Lower leg skin (tissue), 4 donors: ENCODE results near the gene C1QTNF6. TPM values are rescaled to one million over a fixed set of nuclear protein-coding genes. Genes with fewer than 3 reads are reported as not detected.

Experiments
- DNase-seq, 2 donors: peaks; one replicate each; pipeline ENCODE4 v3.0.0-alpha.2; 2019; ENCODE audit warnings: low spot score in 2 of 2
- H3K4me3 ChIP-seq: fragments of 200-600 bp; sonication (generic); 2 replicates; pipeline ENCODE4 v1.5.1; 2017; ENCODE audit warnings: mild to moderate bottlenecking, low read depth; ENCODE audit not compliant: poor library complexity, severe bottlenecking
- CTCF ChIP-seq, 3 donors: fragments of 450-650 bp; IDR thresholded peaks; one replicate each; pipeline ENCODE4 v1.5.1; 2016; ENCODE audit warnings: antibody characterized with exemption in 3 of 3, mild to moderate bottlenecking in 3 of 3, moderate library complexity in 2 of 3
- POLR2A ChIP-seq, 2 donors: fragments of 450-650 bp; IDR thresholded peaks; one replicate each; pipeline ENCODE4 v1.6.1; 2016 to 2017; ENCODE audit warnings: antibody characterized with exemption in 2 of 2, mild to moderate bottlenecking in 1 of 2, moderate library complexity in 1 of 2
- WGBS, 2 donors: methylation state at CpG; one replicate each; pipeline ENCODE4 v1.1.5; 2018; 5-methylcytosine and 5-hydroxymethylcytosine counted together
- intact Hi-C: fragments of 100-400 bp; cut with DNase I; formaldehyde crosslinking; loops from one replicate; pipeline ENCODE4 v1.15.0; 2023; ENCODE audit warnings: low total_unique reads
- total RNA-seq, 4 donors: library from RNA; depleted of rRNA; stranded (reverse); fragments of >200 nt; gene quantifications; one replicate each; pipeline ENCODE4 v1.1.0, GENCODE V29; 2016

The C1QTNF6 gene
- total RNA-seq, 4 donors from 2014 or later = 0.81 to 8.9 (median 2.1) TPM

DNA sequence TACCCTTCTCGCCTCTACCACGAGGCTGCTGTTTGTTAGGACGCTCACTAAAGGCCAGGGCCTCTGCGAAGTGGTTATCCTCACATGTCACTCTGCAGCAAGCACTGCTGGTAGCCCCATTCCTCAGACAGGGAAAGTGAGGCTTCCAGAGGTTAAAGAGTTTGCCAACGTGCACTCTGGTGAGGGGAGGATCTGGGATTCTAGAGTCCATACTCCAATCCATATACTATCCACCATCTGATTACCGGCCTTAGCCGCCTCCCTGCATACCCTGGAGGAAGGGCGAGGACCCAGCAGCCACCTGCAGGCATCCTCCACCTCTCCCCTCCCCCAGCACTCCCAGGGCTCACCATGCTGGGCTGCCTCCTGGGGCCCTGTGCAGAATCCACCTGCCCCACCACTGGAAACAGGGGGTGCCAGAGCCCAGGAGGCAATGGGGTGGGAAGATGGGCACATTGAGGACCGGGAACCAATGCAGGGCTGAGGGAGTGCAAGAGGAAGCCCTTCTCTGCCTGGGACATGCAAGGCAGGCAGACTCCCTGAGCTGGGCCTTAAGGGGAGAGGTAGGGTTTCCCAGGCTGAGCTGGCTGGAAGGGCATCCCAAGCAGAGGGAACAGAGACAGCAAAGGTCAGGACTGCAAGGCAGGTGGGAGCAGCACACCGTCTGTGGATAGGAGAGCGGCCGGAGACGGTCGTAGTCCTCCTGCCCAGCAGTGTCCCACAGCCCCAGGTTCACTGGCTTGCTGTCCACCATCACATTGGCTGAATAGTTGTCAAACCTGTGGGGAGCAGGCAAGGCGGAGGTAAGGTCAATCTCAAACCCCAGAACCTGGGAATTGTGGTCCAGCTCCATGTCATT lies 44.3 kb upstream of the C1QTNF6 start:
- intact Hi-C loops = no loop called here
- no peak for DNase-seq
- TF ChIP-seq POLR2A (IDR thresholded peaks at IDR 0.05) = no peak
- no peak for TF ChIP-seq CTCF (IDR thresholded peaks at IDR 0.05)
- H3K4me3 ChIP-seq = no peak overlapping the region
- WGBS, 2 donors = 79% methylated on average over 13 to 15 of the region's 15 CpGs

DNA sequence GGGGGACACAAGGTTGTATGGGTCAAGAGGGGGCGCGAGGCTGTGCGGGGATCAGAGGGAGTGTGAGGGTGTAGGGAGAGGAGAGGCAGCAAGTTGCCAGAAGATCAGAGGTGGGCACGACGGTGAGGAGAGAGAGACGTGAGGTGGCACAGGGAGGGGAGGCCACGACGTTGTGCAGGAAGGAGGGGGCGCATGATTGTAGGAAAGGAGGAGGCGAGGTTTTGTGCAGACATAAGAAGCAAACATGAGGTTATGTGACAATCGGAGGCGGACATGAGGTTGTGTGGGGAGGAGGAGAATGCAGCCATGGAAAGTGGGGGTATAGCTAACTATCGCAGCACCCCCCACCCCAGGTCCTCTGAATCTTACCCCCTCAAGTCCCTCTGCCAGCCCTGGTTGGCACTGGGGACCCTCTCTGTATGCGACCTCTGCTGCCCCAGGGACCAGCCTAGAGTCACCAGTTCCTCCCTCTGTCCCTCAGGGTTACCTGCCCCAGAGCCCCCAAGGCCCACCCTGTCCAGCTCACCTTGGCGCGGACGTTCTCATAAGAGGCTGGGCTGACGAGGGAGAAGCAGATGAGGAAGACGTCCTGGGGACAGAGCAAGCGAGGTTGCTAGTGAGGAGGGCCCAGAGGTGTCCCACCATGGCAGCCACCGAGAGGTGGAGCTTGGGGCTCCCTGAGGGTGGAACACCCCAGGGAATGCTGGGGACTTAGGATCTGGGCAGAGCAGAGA lies 43.5 kb upstream of the C1QTNF6 start:
- WGBS, 2 donors = 74 to 76% methylated on average over 21 of the region's 21 CpGs
- H3K4me3 ChIP-seq = no peak overlapping the region
- no peak for DNase-seq
- intact Hi-C loops = no loop called here
- TF ChIP-seq CTCF (IDR thresholded peaks at IDR 0.05) (no peak), POLR2A (IDR thresholded peaks at IDR 0.05) (no peak)

DNA sequence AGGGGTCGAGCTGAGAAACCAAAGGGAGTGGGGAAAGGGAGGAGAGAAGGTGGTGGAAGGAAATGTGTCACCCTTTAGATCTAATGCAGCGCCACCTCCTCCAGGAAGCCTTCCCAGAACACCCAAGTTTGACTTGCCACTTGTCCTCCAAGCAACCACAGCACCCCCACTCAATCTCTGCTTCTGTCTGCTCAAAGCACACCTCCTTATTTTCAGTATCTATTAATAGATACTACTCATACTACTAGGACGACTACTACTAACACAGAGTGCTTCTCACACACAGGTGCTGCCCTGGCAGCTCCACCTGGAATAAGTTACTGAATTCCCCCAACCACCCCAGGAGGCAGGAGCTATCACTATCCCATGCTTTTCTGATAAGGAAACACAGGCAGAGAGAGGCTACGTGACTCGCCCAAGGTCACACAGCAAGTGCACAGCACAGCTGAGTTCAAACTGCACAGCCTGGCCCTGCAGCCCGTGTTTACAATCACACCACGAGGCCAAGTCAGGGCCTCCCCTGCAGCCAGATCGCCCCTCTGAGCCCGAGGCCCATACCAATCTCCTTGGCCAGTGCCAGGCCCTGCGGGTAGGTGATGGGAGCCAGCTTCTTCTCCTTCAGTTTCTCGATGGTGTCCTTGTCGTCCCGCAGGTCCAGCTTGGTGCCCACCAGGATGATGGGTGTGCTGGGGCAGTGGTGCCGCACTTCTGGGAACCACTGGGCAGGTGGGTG lies 42.8 kb upstream of the C1QTNF6 start:
- DNase-seq = no peak
- WGBS, 2 donors = 60 to 70% methylated on average over 12 to 13 of the region's 14 CpGs

GRCh38 chr22:37229805-37230672 lies 42.0 kb upstream of the C1QTNF6 start:
- 23 to 26% methylated on average over 5 to 6 of the region's 8 CpGs for WGBS, 2 donors
- peak; percentile 31 to 91 for DNase-seq
- no peak for TF ChIP-seq CTCF (IDR thresholded peaks at IDR 0.05)
- TF ChIP-seq POLR2A (IDR thresholded peaks at IDR 0.05) = no peak
- H3K4me3 ChIP-seq = no peak overlapping the region
- intact Hi-C loops = no loop called here

More for the DNA sequence above, 42.8 kb upstream of the C1QTNF6 start:
- intact Hi-C loops = no loop called here
- TF ChIP-seq CTCF (IDR thresholded peaks at IDR 0.05) (no peak), POLR2A (IDR thresholded peaks at IDR 0.05) (no peak)
- H3K4me3 ChIP-seq = no peak overlapping the region
